Tibial nerve (tissue), 4 donors: Measurements from ENCODE around the gene FADS1. TPM values are rescaled to one million over a fixed set of nuclear protein-coding genes. Genes with fewer than 3 reads are reported as not detected.

Source experiments
- DNase-seq, 2 donors: peaks; one replicate each; pipeline ENCODE4 v3.0.0-alpha.2; 2019; ENCODE audit warnings: low spot score in 2 of 2
- H3K27ac ChIP-seq, 4 donors: fragments of 200-600 bp; sonication (generic) in 3 of 4; one replicate each; pipeline ENCODE4 v1.5.1; 2017 to 2019; ENCODE audit warnings: mild to moderate bottlenecking in 1 of 4
- H3K27me3 ChIP-seq, 2 donors: fragments of 200-600 bp; sonication (generic) in 1 of 2; one replicate each; pipeline versions ENCODE4 v1.5.1 to v1.6.0; 2017 to 2019
- H3K36me3 ChIP-seq, 3 donors: fragments of 200-600 bp; sonication (generic); one replicate each; pipeline ENCODE4 v1.5.1; 2018 to 2019
- H3K4me1 ChIP-seq, 4 donors: fragments of 200-600 bp; sonication (generic) in 3 of 4; one replicate each; pipeline ENCODE4 v1.5.1; 2017 to 2019
- H3K4me3 ChIP-seq, 4 donors: fragments of 200-600 bp; sonication (generic) in 3 of 4; one replicate each; pipeline ENCODE4 v1.5.1; 2017 to 2019; ENCODE audit warnings: mild to moderate bottlenecking in 1 of 4, moderate library complexity in 1 of 4
- H3K9me3 ChIP-seq, 4 donors: fragments of 200-600 bp; sonication (generic) in 3 of 4; one replicate each; pipeline ENCODE4 v1.5.1; 2017 to 2019
- CTCF ChIP-seq, 5 experiments: fragments of 200-600 bp in 3 of 5; fragments of 450-650 bp in 2 of 5; sonication (generic) in 3 of 5; IDR thresholded peaks; one replicate each; pipeline ENCODE4 v1.5.1; 2016 to 2019; ENCODE audit warnings: antibody characterized with exemption in 5 of 5, mild to moderate bottlenecking in 3 of 5, moderate library complexity in 2 of 5
- EP300 ChIP-seq, 2 donors: sonication (generic); formaldehyde crosslinking; IDR thresholded peaks; one replicate each; pipeline ENCODE4 v1.6.1; 2017; ENCODE audit warnings: antibody characterized with exemption in 2 of 2, mild to moderate bottlenecking in 1 of 2
- POLR2A ChIP-seq, 2 donors: fragments of 450-650 bp; IDR thresholded peaks; one replicate each; pipeline ENCODE4 v1.6.1; 2017; ENCODE audit warnings: antibody characterized with exemption in 2 of 2, mild to moderate bottlenecking in 2 of 2, moderate library complexity in 2 of 2
- WGBS, 2 donors: methylation state at CpG; one replicate each; pipeline ENCODE4 v1.1.5; 2018; 5-methylcytosine and 5-hydroxymethylcytosine counted together
- total RNA-seq, 4 donors: library from RNA; depleted of rRNA; stranded (reverse); fragments of >200 nt; gene quantifications; one replicate each; pipeline ENCODE4 v1.1.0, GENCODE V29; 2016

The FADS1 gene
- total RNA-seq, 4 donors from 2014 or later, result 33.7 to 61.6 (median 47.0) TPM

GRCh38 chr11:61753672-61754071, 63.1 kb downstream of the FADS1 start:
- H3K9me3 ChIP-seq, result no peaks in the 10 kb centered on the region
- no peak for DNase-seq
- H3K27ac ChIP-seq, result no peak overlapping the region
- WGBS, 2 donors, result 84 to 86% methylated on average over 5 of the region's 5 CpGs
- H3K4me3 ChIP-seq, result no peak overlapping the region
- peaks cover 0 to 35% (median 16%) of the 10 kb centered on the region in 4 donors for H3K4me1 ChIP-seq
- TF ChIP-seq EP300 (IDR thresholded peaks at IDR 0.05) (no peak), CTCF (IDR thresholded peaks at IDR 0.05) (no peak), POLR2A (IDR thresholded peaks at IDR 0.05) (no peak)
- peaks cover 0 to 5% of the 10 kb centered on the region in 2 donors for H3K27me3 ChIP-seq
- no peaks in the 10 kb centered on the region for H3K36me3 ChIP-seq

- WGBS, 2 donors, result 32 to 47% methylated on average over 17 of the region's 17 CpGs
- Histone ChIP-seq H3K4me3 (peak overlapping the region; percentile 42 to 63 (median 48)), H3K4me1 (peaks cover 0 to 42% (median 18%) of the 10 kb centered on the region in 4 donors), H3K27ac (peak overlapping the region in 3 of 4 donors; percentile 27 to 76 (median 68)), H3K9me3 (no peaks in the 10 kb centered on the region), H3K27me3 (peaks cover 0 to 5% of the 10 kb centered on the region in 2 donors), H3K36me3 (no peaks in the 10 kb centered on the region)
- TF ChIP-seq POLR2A (IDR thresholded peaks at IDR 0.05) (no peak), CTCF (IDR thresholded peaks at IDR 0.05) (no peak), EP300 (IDR thresholded peaks at IDR 0.05) (no peak)
- DNase-seq, result no peak
Observed at GRCh38 chr11:61752925-61753521, 63.8 kb downstream of the FADS1 start.

GRCh38 chr11:61752117-61752924, 64.5 kb downstream of the FADS1 start, which contains the start of gene MYRF:
Gene MYRF (plus strand): TSS chr11:61752636. CDS start chr11:61752745, 109 bp downstream.
- H3K4me3 ChIP-seq, result peak within 1 kb of the TSS; percentile 42 to 63 (median 48)
- DNase-seq, result no peak
- no peaks in the 10 kb centered on the region for H3K36me3 ChIP-seq
- peak; percentile 38 to 80 (median 65) for TF ChIP-seq CTCF (IDR thresholded peaks at IDR 0.05)
- no peak for TF ChIP-seq EP300 (IDR thresholded peaks at IDR 0.05)
- no peak for TF ChIP-seq POLR2A (IDR thresholded peaks at IDR 0.05)
- no peaks in the 10 kb centered on the region for H3K9me3 ChIP-seq
- peak within 1 kb of the TSS in 3 of 4 donors; percentile 27 to 76 (median 68) for H3K27ac ChIP-seq
- WGBS, 2 donors, result 0 to 3% methylated on average over 20 to 42 of the region's 93 CpGs
- H3K27me3 ChIP-seq, result peaks cover 0 to 5% of the 10 kb centered on the region in 2 donors
- H3K4me1 ChIP-seq, result peaks cover 0 to 49% (median 21%) of the 10 kb centered on the region in 4 donors

- 82 to 84% methylated on average over 14 of the region's 14 CpGs for WGBS, 2 donors
- no peak overlapping the region for H3K27ac ChIP-seq
- H3K4me1 ChIP-seq, result peaks cover 0 to 45% (median 18%) of the 10 kb centered on the region in 4 donors
- H3K4me3 ChIP-seq, result no peak overlapping the region
- H3K9me3 ChIP-seq, result no peaks in the 10 kb centered on the region
- no peak for TF ChIP-seq CTCF (IDR thresholded peaks at IDR 0.05)
- TF ChIP-seq EP300 (IDR thresholded peaks at IDR 0.05), result no peak
- DNase-seq, result no peak
- H3K27me3 ChIP-seq, result peaks cover 0 to 5% of the 10 kb centered on the region in 2 donors
- H3K36me3 ChIP-seq, result no peaks in the 10 kb centered on the region
Observed at GRCh38 chr11:61751384-61751783, 65.4 kb downstream of the FADS1 start.
